Measurements from ENCODE around the gene KCNIP4. TPM values are rescaled to one million over a fixed set of nuclear protein-coding genes. Genes with fewer than 3 reads are reported as not detected.

KCNIP4 gene
- total RNA-seq, 2 donors from 2014 or later, result 1.2 TPM; not detected in 1

- Histone ChIP-seq H3K4me1 (replicated peaks) (no peaks in the 10 kb centered on the region), H3K36me3 (no peaks in the 10 kb centered on the region), H3K9me3 (no peaks in the 10 kb centered on the region), H3K27ac (no peak overlapping the region), H3K27me3 (replicated peaks; ENCODE audit: insufficient read depth) (no peaks in the 10 kb centered on the region), H3K4me3 (no peak overlapping the region)
- intact Hi-C loops (cut with DNase I), result no loop called here
- 56% methylated on average over 1 of the region's 1 CpG for WGBS
- no peak for TF ChIP-seq POLR2A (IDR thresholded peaks at IDR 0.05)
- no peak for TF ChIP-seq POLR2AphosphoS5 (IDR thresholded peaks at IDR 0.05)
- TF ChIP-seq CTCF (IDR thresholded peaks at IDR 0.05), result no peak
- no peak for DNase-seq (ENCODE audit: low spot score)
Measured at GRCh38 chr4:21638171-21638725, 310.3 kb downstream of the KCNIP4 start.

GRCh38 chr4:21628916-21629610 lies 319.5 kb downstream of the KCNIP4 start:
- no peak overlapping the region for H3K27ac ChIP-seq
- H3K4me1 ChIP-seq (replicated peaks), result no peaks in the 10 kb centered on the region
- no peak for TF ChIP-seq POLR2A (IDR thresholded peaks at IDR 0.05)
- no peak for TF ChIP-seq POLR2AphosphoS5 (IDR thresholded peaks at IDR 0.05)
- no peak for TF ChIP-seq CTCF (IDR thresholded peaks at IDR 0.05)
- DNase-seq (ENCODE audit: low spot score), result no peak
- no peaks in the 10 kb centered on the region for H3K27me3 ChIP-seq (replicated peaks; ENCODE audit: insufficient read depth)
- H3K4me3 ChIP-seq, result no peak overlapping the region
- H3K36me3 ChIP-seq, result no peaks in the 10 kb centered on the region
- no peaks in the 10 kb centered on the region for H3K9me3 ChIP-seq
- whole genome bisulfite sequencing, result 33% methylated on average over 2 of the region's 2 CpGs
- intact Hi-C loops (cut with DNase I), result no loop called here

GRCh38 chr4:21628116-21628670 lies 320.4 kb downstream of the KCNIP4 start:
- intact Hi-C loops (cut with DNase I), result no loop called here
- no peak overlapping the region for H3K27ac ChIP-seq
- TF ChIP-seq POLR2AphosphoS5 (IDR thresholded peaks at IDR 0.05) (no peak), POLR2A (IDR thresholded peaks at IDR 0.05) (no peak), CTCF (IDR thresholded peaks at IDR 0.05) (no peak)
- no peaks in the 10 kb centered on the region for H3K9me3 ChIP-seq
- no peak for DNase-seq (ENCODE audit: low spot score)
- H3K27me3 ChIP-seq (replicated peaks; ENCODE audit: insufficient read depth), result no peaks in the 10 kb centered on the region
- WGBS, result 87% methylated on average over 4 of the region's 4 CpGs
- H3K4me3 ChIP-seq, result no peak overlapping the region
- no peaks in the 10 kb centered on the region for H3K4me1 ChIP-seq (replicated peaks)
- H3K36me3 ChIP-seq, result no peaks in the 10 kb centered on the region

- no peaks in the 10 kb centered on the region for H3K9me3 ChIP-seq
- TF ChIP-seq POLR2AphosphoS5 (IDR thresholded peaks at IDR 0.05) (no peak), CTCF (IDR thresholded peaks at IDR 0.05) (no peak), POLR2A (IDR thresholded peaks at IDR 0.05) (no peak)
- no peak overlapping the region for H3K4me3 ChIP-seq
- no peaks in the 10 kb centered on the region for H3K27me3 ChIP-seq (replicated peaks; ENCODE audit: insufficient read depth)
- WGBS, result 91% methylated on average over 1 of the region's 1 CpG
- no peaks in the 10 kb centered on the region for H3K36me3 ChIP-seq
- H3K4me1 ChIP-seq (replicated peaks), result no peaks in the 10 kb centered on the region
- no peak overlapping the region for H3K27ac ChIP-seq
- intact Hi-C loops (cut with DNase I), result no loop called here
- DNase-seq (ENCODE audit: low spot score), result no peak
Measured at GRCh38 chr4:21625447-21625846, 323.1 kb downstream of the KCNIP4 start.

- no peak for DNase-seq (ENCODE audit: low spot score)
- Histone ChIP-seq H3K9me3 (no peaks in the 10 kb centered on the region), H3K27ac (no peak overlapping the region), H3K4me3 (no peak overlapping the region), H3K36me3 (no peaks in the 10 kb centered on the region), H3K27me3 (replicated peaks; ENCODE audit: insufficient read depth) (no peaks in the 10 kb centered on the region), H3K4me1 (replicated peaks) (no peaks in the 10 kb centered on the region)
- TF ChIP-seq CTCF (IDR thresholded peaks at IDR 0.05) (no peak), POLR2AphosphoS5 (IDR thresholded peaks at IDR 0.05) (no peak), POLR2A (IDR thresholded peaks at IDR 0.05) (no peak)
- 81% methylated on average over 3 of the region's 3 CpGs for WGBS
- intact Hi-C loops (cut with DNase I), result no loop called here
Measured at GRCh38 chr4:21605006-21605405, 343.6 kb downstream of the KCNIP4 start.
